ENCODE measurements around the gene PCDHA1.

GRCh38 chr5:140767444-140767843 is 18.5 kb upstream of the PCDHA1 start:
- TF ChIP-seq CTCF (IDR thresholded peaks at IDR 0.05 in 2 of 3, conservative IDR thresholded peaks at IDR 0.05 in 1 of 3; ENCODE audit: borderline replicate concordance in 1 of 3, insufficient read depth in 1 of 3, low read depth in 2 of 3, low read length in 2 of 3) (no peak), POLR2AphosphoS5 (IDR thresholded peaks at IDR 0.05; ENCODE audit: low read depth, low read length) (no peak), POLR2A (IDR thresholded peaks at IDR 0.05; ENCODE audit: borderline replicate concordance, extremely low read depth, insufficient read depth, insufficient read length) (no peak), ZNF274 (IDR thresholded peaks at IDR 0.05; ENCODE audit: low read depth, low read length) (no peak), EZH2 (IDR thresholded peaks at IDR 0.05) (no peak), CEBPB (IDR thresholded peaks at IDR 0.05; ENCODE audit: low read depth) (no peak)

All from HCT116 (cell line).